ENCODE results near the gene SDK2.

GRCh38 chr17:73496232-73496631, 148.0 kb downstream of the SDK2 start:
- TF ChIP-seq CTCF (conservative IDR thresholded peaks at IDR 0.05 in 1 of 2, IDR thresholded peaks at IDR 0.05 in 1 of 2; ENCODE audit: extremely low read depth in 1 of 2, insufficient read depth in 1 of 2, low read depth in 1 of 2, low read length in 2 of 2) = no peak
- TF ChIP-seq EZH2 (IDR thresholded peaks at IDR 0.05; ENCODE audit: borderline replicate concordance, low read length) = no peak
